DLD1 (cell line): ENCODE measurements around the gene PSG6.
"Not testable (repeated sequence)": the region's sequence is repeated elsewhere in the genome, so short reads cannot be mapped to it uniquely, and the experiment has no call there.

Experiments used
- in situ Hi-C: cut with HindIII; loops from 2 replicates; pipeline ENCODE4 v1.10.0; 2017; ENCODE audit warnings: low sequenced_read_pairs

The PSG6 gene

DNA sequence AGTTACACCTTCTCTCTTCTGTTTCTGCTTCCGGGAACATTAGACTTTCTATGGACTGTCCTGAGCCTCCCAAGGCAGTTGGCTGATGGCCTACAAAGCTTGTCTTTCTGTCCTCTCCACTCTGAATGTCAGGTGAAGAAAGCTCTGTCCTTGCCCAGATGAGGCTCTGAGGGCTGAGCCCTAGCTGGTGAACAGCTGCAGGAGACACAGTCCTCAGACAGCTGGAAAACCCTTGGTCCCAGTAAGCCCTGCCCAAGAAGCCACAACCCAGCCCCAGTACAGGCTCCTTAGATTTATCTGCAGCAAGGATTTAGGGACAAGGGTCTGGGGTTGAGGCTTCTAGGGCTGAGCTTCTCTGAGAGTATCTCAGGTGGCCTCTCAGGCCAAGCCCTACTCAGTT lies 64.5 kb downstream of the PSG6 start:
- in situ Hi-C loops = not testable (repeated sequence)

DNA sequence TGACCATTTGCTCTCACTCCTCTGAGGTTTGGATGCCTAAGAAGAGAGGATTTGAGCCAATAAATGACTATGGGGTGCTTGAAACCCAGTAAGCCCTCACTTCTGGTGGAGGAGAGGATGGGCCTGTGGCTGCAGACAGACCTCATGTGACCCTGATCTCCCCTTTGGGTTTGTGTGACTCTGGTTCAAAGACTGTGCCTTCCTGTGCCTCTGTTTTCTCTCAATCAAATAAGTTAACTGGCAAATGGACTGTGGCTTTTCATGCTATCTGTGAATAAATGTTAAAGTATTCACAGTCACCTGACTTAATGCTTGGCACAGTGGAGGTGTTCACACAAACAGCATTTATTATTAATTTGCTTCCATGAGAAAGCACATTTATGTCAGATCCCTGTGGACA lies 64.9 kb downstream of the PSG6 start:
- in situ Hi-C loops = not testable (repeated sequence)
